HepG2 (cell line): ENCODE results near the gene MADD. TPM values are rescaled to one million over a fixed set of nuclear protein-coding genes. Genes with fewer than 3 reads are reported as not detected.
A peak's percentile ranks its signal among the peaks of the same experiment; 100 is the strongest.

Source experiments
- AKAP8 ChIP-seq: sonication (generic); formaldehyde crosslinking; IDR thresholded peaks from 2 replicates; pipeline ENCODE4 v1.5.1; 2020; ENCODE audit warnings: mild to moderate bottlenecking, missing genetic modification reagents
- GATAD1 ChIP-seq: IDR thresholded peaks from 2 replicates; pipeline ENCODE4 v1.6.1; 2016; ENCODE audit warnings: missing genetic modification reagents, missing compliant biosample characterization
- GATAD2A ChIP-seq: IDR thresholded peaks from 2 replicates; pipeline ENCODE4 v1.6.1; 2016
- IKZF4 ChIP-seq: sonication (generic); formaldehyde crosslinking; IDR thresholded peaks from 2 replicates; pipeline ENCODE4 v1.5.1; 2020; ENCODE audit warnings: borderline replicate concordance, mild to moderate bottlenecking, low read depth, missing genetic modification reagents; ENCODE audit errors: not compliant biosample characterization
- KDM6A ChIP-seq: IDR thresholded peaks from 2 replicates; pipeline ENCODE4 v1.6.1; 2016; ENCODE audit warnings: low read depth
- MED13 ChIP-seq: sonication (generic); formaldehyde crosslinking; IDR thresholded peaks from 2 replicates; pipeline ENCODE4 v1.5.0; 2020; ENCODE audit warnings: missing genetic modification reagents
- MEIS2 ChIP-seq: sonication (generic); formaldehyde crosslinking; IDR thresholded peaks from 2 replicates; pipeline ENCODE4 v1.9.0; 2021; ENCODE audit warnings: mild to moderate bottlenecking, missing genetic modification reagents
- NFYB ChIP-seq: sonication (generic); formaldehyde crosslinking; IDR thresholded peaks from 2 replicates; pipeline ENCODE4 v1.4.0; 2020; ENCODE audit warnings: missing genetic modification reagents
- PAWR ChIP-seq: sonication (generic); formaldehyde crosslinking; IDR thresholded peaks from 2 replicates; pipeline ENCODE4 v1.4.0; 2020; ENCODE audit warnings: missing genetic modification reagents, mild to moderate bottlenecking, borderline replicate concordance
- PHF8 ChIP-seq: sonication (generic); formaldehyde crosslinking; IDR thresholded peaks from 2 replicates; pipeline ENCODE4 v1.5.0; 2020; ENCODE audit warnings: missing genetic modification reagents
- RBM39 ChIP-seq: fragments of 200-400 bp; formaldehyde crosslinking; IDR thresholded peaks from one replicate; pipeline ENCODE4 v1.6.1; 2018; ENCODE audit warnings: antibody characterized with exemption, mild to moderate bottlenecking, low read depth, low read length; ENCODE audit not compliant: poor library complexity, severe bottlenecking
- SETDB1 ChIP-seq: sonication (generic); formaldehyde crosslinking; IDR thresholded peaks from 2 replicates; pipeline ENCODE4 v1.5.1; 2020; ENCODE audit warnings: missing genetic modification reagents, mild to moderate bottlenecking, borderline replicate concordance
- SSRP1 ChIP-seq: IDR thresholded peaks from 2 replicates; pipeline ENCODE4 v1.6.1; 2016; ENCODE audit warnings: control low read depth
- TEAD2 ChIP-seq: sonication (generic); formaldehyde crosslinking; IDR thresholded peaks from 2 replicates; pipeline ENCODE4 v1.9.0; 2021; ENCODE audit warnings: missing genetic modification reagents
- U2AF1 ChIP-seq: fragments of 200-400 bp; formaldehyde crosslinking; optimal IDR thresholded peaks from 2 replicates; pipeline ENCODE3; 2017; ENCODE audit warnings: mild to moderate bottlenecking, low read depth, low read length
- USF2 ChIP-seq, 2 experiments: sonication (generic) in 1 of 2; formaldehyde crosslinking in 1 of 2; IDR thresholded peaks; 2 replicates each; pipeline versions ENCODE4 v1.5.1 to v1.6.1; 2011 to 2020; ENCODE audit warnings: borderline replicate concordance in 1 of 2, low read depth in 1 of 2, low read length in 1 of 2, mild to moderate bottlenecking in 1 of 2, missing genetic modification reagents in 1 of 2, moderate library complexity in 1 of 2
- WIZ ChIP-seq: sonication (generic); formaldehyde crosslinking; IDR thresholded peaks from 2 replicates; pipeline ENCODE4 v1.5.1; 2020; ENCODE audit warnings: mild to moderate bottlenecking, missing genetic modification reagents
- ZFP82 ChIP-seq: sonication (generic); formaldehyde crosslinking; IDR thresholded peaks from 2 replicates; pipeline ENCODE4 v1.5.1; 2020; ENCODE audit warnings: mild to moderate bottlenecking, missing genetic modification reagents, borderline replicate concordance
- ZIK1 ChIP-seq: sonication (generic); formaldehyde crosslinking; IDR thresholded peaks from 2 replicates; pipeline ENCODE4 v1.5.0; 2020; ENCODE audit warnings: mild to moderate bottlenecking, low read depth, missing genetic modification reagents, borderline replicate concordance
- ZKSCAN1 ChIP-seq: fragments of 150-350 bp; IDR thresholded peaks from 2 replicates; pipeline ENCODE4 v1.6.1; 2014; ENCODE audit warnings: low read length
- ZMYM3 ChIP-seq: sonication (generic); formaldehyde crosslinking; IDR thresholded peaks from 2 replicates; pipeline ENCODE4 v1.5.1; 2020; ENCODE audit warnings: mild to moderate bottlenecking, missing genetic modification reagents
- ZNF12 ChIP-seq: sonication (generic); formaldehyde crosslinking; IDR thresholded peaks from 2 replicates; pipeline ENCODE4 v1.5.0; 2020; ENCODE audit warnings: missing genetic modification reagents
- ZNF260 ChIP-seq: sonication (generic); formaldehyde crosslinking; IDR thresholded peaks from 2 replicates; pipeline ENCODE4 v1.4.0; 2020; ENCODE audit warnings: missing genetic modification reagents, low read depth, mild to moderate bottlenecking, borderline replicate concordance
- ZNF280D ChIP-seq: sonication (generic); formaldehyde crosslinking; IDR thresholded peaks from 2 replicates; pipeline ENCODE4 v1.5.1; 2020; ENCODE audit warnings: mild to moderate bottlenecking, missing genetic modification reagents
- ZNF547 ChIP-seq: sonication (generic); formaldehyde crosslinking; IDR thresholded peaks from 2 replicates; pipeline ENCODE4 v1.5.1; 2020; ENCODE audit warnings: mild to moderate bottlenecking, missing genetic modification reagents
- ZSCAN21 ChIP-seq: sonication (generic); formaldehyde crosslinking; IDR thresholded peaks from 2 replicates; pipeline ENCODE4 v1.8.0; 2022; ENCODE audit warnings: mild to moderate bottlenecking, missing genetic modification reagents, moderate library complexity, borderline replicate concordance
- polyA plus RNA-seq, 8 experiments: library from polyadenylated mRNA; depleted of rRNA in 3 of 8; stranded (reverse) in 7 of 8; unstranded in 1 of 8; fragments of >200 nt; fragmentation: Illumina TruSeq in 4 of 8; extraction: Trizol in 4 of 8; gene quantifications; 2 replicates each; pipeline versions ENCODE4 v1.2.1 to v1.2.3, GENCODE V29; 2011 to 2016; ENCODE audit warnings: low read depth in 4 of 8, missing spikeins in 1 of 8, mixed read lengths in 1 of 8; ENCODE audit not compliant: insufficient read depth in 1 of 8
- total RNA-seq, 5 experiments: library from RNA; depleted of rRNA; stranded (reverse); fragments of >200 nt; fragmentation: Illumina TruSeq; extraction: Trizol; gene quantifications; 2 replicates each; pipeline ENCODE4 v1.2.3, GENCODE V29; 2016; ENCODE audit warnings: low read depth in 1 of 5

The MADD gene
- total and polyA plus RNA-seq, 2 of the 13 experiments (the other 11 are each of a cell fraction or from before 2014, with no cell fraction given): 18.0 to 29.2 TPM

GRCh38 chr11:47373876-47374719, 104.2 kb downstream of the MADD start (continued):
- TF ChIP-seq ZFP82 (CRISPR knock-in tag): no peak
- TF ChIP-seq AKAP8: no peak
- TF ChIP-seq GATAD1 (CRISPR knock-in tag): no peak
- TF ChIP-seq ZIK1 (CRISPR knock-in tag): no peak
- TF ChIP-seq ZNF12 (CRISPR knock-in tag): no peak
- no peak for TF ChIP-seq MEIS2 (CRISPR knock-in tag)
- no peak for TF ChIP-seq USF2 (IDR thresholded peaks at IDR 0.05; ENCODE audit: low read depth, low read length)
- no peak for TF ChIP-seq USF2 (CRISPR knock-in tag; IDR thresholded peaks at IDR 0.05; ENCODE audit: borderline replicate concordance)
- no peak for TF ChIP-seq IKZF4 (CRISPR knock-in tag)
- no peak for TF ChIP-seq U2AF1
- TF ChIP-seq ZMYM3 (CRISPR knock-in tag): peak; percentile 21; the same call in 1 of the 2 replicates
- no peak for TF ChIP-seq PAWR (CRISPR knock-in tag)
- TF ChIP-seq ZSCAN21 (CRISPR knock-in tag): no peak
- TF ChIP-seq WIZ (CRISPR knock-in tag): no peak
- TF ChIP-seq SETDB1 (CRISPR knock-in tag): no peak
- TF ChIP-seq KDM6A (CRISPR knock-in tag): no peak
- TF ChIP-seq MED13 (CRISPR knock-in tag): no peak
- peak; percentile 57 for TF ChIP-seq GATAD2A (CRISPR knock-in tag)
- no peak for TF ChIP-seq NFYB (CRISPR knock-in tag)
- peak; percentile 70; the same call in 1 of the 2 replicates for TF ChIP-seq ZKSCAN1
- no peak for TF ChIP-seq ZNF280D (CRISPR knock-in tag)
- TF ChIP-seq ZNF547 (CRISPR knock-in tag): no peak
- TF ChIP-seq SSRP1 (CRISPR knock-in tag): no peak
- peak; percentile 60 for TF ChIP-seq RBM39
- no peak for TF ChIP-seq TEAD2
- TF ChIP-seq ZNF260 (CRISPR knock-in tag): no peak
- no peak for TF ChIP-seq PHF8 (CRISPR knock-in tag)
